GM23338 (cell line): ENCODE measurements around the gene HCN1. TPM values are rescaled to one million over a fixed set of nuclear protein-coding genes. Genes with fewer than 3 reads are reported as not detected.

ENCODE experiments used
- ATAC-seq: fragments of 200-7000 bp; cut with Tn5 transposase; 3 replicates; pipeline ENCODE4 v1.9.1; 2020
- DNase-seq: peaks from one replicate; pipeline ENCODE4 v3.0.0-alpha.2; 2015; ENCODE audit warnings: low spot score
- H2AFZ ChIP-seq: fragments of 200-600 bp; sonication (generic); 2 replicates; pipeline ENCODE4 v1.8.0; 2016; ENCODE audit warnings: antibody characterized with exemption, mild to moderate bottlenecking, moderate library complexity
- H3F3A ChIP-seq: fragments of 200-600 bp; sonication (generic); replicated peaks from 2 replicates; pipeline ENCODE4 v1.8.0; 2017; ENCODE audit warnings: antibody characterized with exemption, mixed run types, low read depth
- H3K27ac ChIP-seq: fragments of 200-600 bp; sonication (generic); 2 replicates; pipeline ENCODE4 v1.6.1; 2016; ENCODE audit warnings: low read depth
- H3K27me3 ChIP-seq: fragments of 200-600 bp; sonication (generic); 2 replicates; pipeline ENCODE4 v1.8.0; 2016; ENCODE audit warnings: mild to moderate bottlenecking, mixed run types, moderate library complexity; ENCODE audit not compliant: insufficient read depth
- H3K36me3 ChIP-seq: fragments of 200-600 bp; sonication (generic); 2 replicates; pipeline ENCODE4 v1.8.0; 2016; ENCODE audit warnings: mild to moderate bottlenecking; ENCODE audit not compliant: insufficient read depth
- H3K4me1 ChIP-seq: fragments of 200-600 bp; sonication (generic); 2 replicates; pipeline ENCODE4 v1.8.0; 2016; ENCODE audit warnings: mild to moderate bottlenecking, moderate library complexity; ENCODE audit not compliant: insufficient read depth
- H3K4me2 ChIP-seq: fragments of 200-600 bp; sonication (generic); 2 replicates; pipeline ENCODE4 v1.7.1; 2017; ENCODE audit warnings: mixed run types
- H3K4me3 ChIP-seq: fragments of 200-600 bp; sonication (generic); 2 replicates; pipeline ENCODE4 v1.6.1; 2016; ENCODE audit warnings: mixed run types
- H3K79me2 ChIP-seq: fragments of 200-600 bp; sonication (generic); replicated peaks from 2 replicates; pipeline ENCODE4 v1.8.0; 2017; ENCODE audit warnings: mild to moderate bottlenecking; ENCODE audit not compliant: insufficient read depth
- H3K9me2 ChIP-seq: fragments of 200-600 bp; sonication (generic); 2 replicates; pipeline ENCODE4 v1.8.0; 2017; ENCODE audit not compliant: insufficient read depth
- H4K20me1 ChIP-seq: fragments of 200-600 bp; sonication (generic); replicated peaks from 2 replicates; pipeline ENCODE4 v1.8.0; 2017; ENCODE audit warnings: mild to moderate bottlenecking; ENCODE audit not compliant: insufficient read depth
- H3K27ac Mint-ChIP-seq: 2 replicates; pipeline ENCODE4 v1.8.0; 2020; ENCODE audit warnings: inconsistent platforms, mild to moderate bottlenecking, moderate library complexity, mixed read lengths
- H3K27me3 Mint-ChIP-seq: 3 replicates; pipeline ENCODE4 v1.8.0; 2022; ENCODE audit warnings: low read depth, mild to moderate bottlenecking, moderate library complexity, mixed read lengths, inconsistent platforms; ENCODE audit not compliant: insufficient read depth, poor library complexity
- H3K36me3 Mint-ChIP-seq: 3 replicates; pipeline ENCODE4 v1.8.0; 2021; ENCODE audit warnings: low read depth, mild to moderate bottlenecking, inconsistent platforms, moderate library complexity, mixed read lengths
- H3K4me1 Mint-ChIP-seq: 3 replicates; pipeline ENCODE4 v1.8.0; 2020; ENCODE audit warnings: mild to moderate bottlenecking, inconsistent platforms, mixed read lengths
- H3K4me3 Mint-ChIP-seq: 3 replicates; pipeline ENCODE4 v1.8.0; 2021; ENCODE audit warnings: moderate library complexity, mild to moderate bottlenecking, inconsistent platforms, mixed read lengths
- H3K9me3 Mint-ChIP-seq: 3 replicates; pipeline ENCODE4 v1.8.0; 2020; ENCODE audit warnings: moderate library complexity, mild to moderate bottlenecking, inconsistent platforms, mixed read lengths
- EZH2 ChIP-seq: fragments of 200-600 bp; sonication (generic); IDR thresholded peaks from one replicate; pipeline ENCODE4 v1.8.0; 2017; ENCODE audit warnings: antibody characterized with exemption, mild to moderate bottlenecking, low read depth; ENCODE audit not compliant: unreplicated experiment
- EZH2phosphoT487 ChIP-seq: fragments of 200-600 bp; sonication (generic); IDR thresholded peaks from one replicate; pipeline ENCODE4 v1.8.1; 2018; ENCODE audit warnings: antibody characterized with exemption; ENCODE audit not compliant: unreplicated experiment
- JUNB ChIP-seq: IDR thresholded peaks from one replicate; pipeline ENCODE4 v1.6.1; 2016; ENCODE audit warnings: antibody characterized with exemption; ENCODE audit not compliant: unreplicated experiment
- POLR2AphosphoS5 ChIP-seq: IDR thresholded peaks from 2 replicates; pipeline ENCODE4 v1.6.1; 2016; ENCODE audit warnings: antibody characterized with exemption, low read depth
- ZNF114 ChIP-seq: fragments of 250-450 bp; sonication (Bioruptor Pico); IDR thresholded peaks from 2 replicates; pipeline ENCODE4 v1.5.0; 2020; ENCODE audit warnings: mild to moderate bottlenecking, moderate library complexity
- ZNF331 ChIP-seq: fragments of 250-450 bp; sonication (Bioruptor Pico); IDR thresholded peaks from 2 replicates; pipeline ENCODE4 v1.5.0; 2020; ENCODE audit warnings: low read depth, mild to moderate bottlenecking, moderate library complexity
- polyA plus RNA-seq: library from polyadenylated mRNA; unstranded; fragments of >200 nt; fragmentation: Nextera tagmentation; extraction: Ambion mirVana; gene quantifications from 2 replicates; pipeline ENCODE4 v1.2.1, GENCODE V29; 2016
- total RNA-seq: library from RNA; depleted of rRNA; stranded (reverse); fragments of >200 nt; shearing (Covaris generic); gene quantifications from 2 replicates; pipeline ENCODE4 v1.2.3, GENCODE V29; 2014
- TF ChIP-seq, protein P1 (sequence below): fragments of 250-450 bp; sonication (Bioruptor Pico); IDR thresholded peaks from 2 replicates; pipeline ENCODE4 v1.5.0; 2020; ENCODE audit warnings: mild to moderate bottlenecking, moderate library complexity
- TF ChIP-seq, protein P2 (sequence below): IDR thresholded peaks from one replicate; pipeline ENCODE4 v1.6.1; 2018; ENCODE audit warnings: antibody characterized with exemption; ENCODE audit not compliant: unreplicated experiment
- TF ChIP-seq, protein P3 (sequence below): IDR thresholded peaks from 2 replicates; pipeline ENCODE4 v1.6.1; 2016; ENCODE audit warnings: antibody characterized with exemption

The HCN1 gene
- total and polyA plus RNA-seq, 2 experiments from 2014 or later: 2.8 to 6.9 TPM

DNA sequence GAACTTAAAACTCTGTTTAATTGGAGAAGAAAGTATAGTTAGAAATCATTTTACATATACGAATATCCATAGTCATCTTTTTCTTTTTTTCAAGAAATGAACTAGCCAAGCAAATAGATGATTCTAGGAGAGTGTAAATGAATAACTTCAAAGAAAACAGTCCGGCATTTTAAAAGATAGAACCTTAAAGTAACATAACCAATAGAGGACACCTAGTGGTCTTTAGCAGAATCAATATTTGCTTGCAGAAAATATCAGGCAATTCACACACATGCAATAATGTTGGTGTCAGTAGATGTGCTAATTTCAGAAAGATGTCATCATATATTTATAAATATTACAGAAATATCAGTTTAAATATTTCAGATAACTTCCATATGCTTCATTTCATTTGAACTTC is 57.1 kb downstream of the HCN1 start (continued):
- TF ChIP-seq, protein P1, sequence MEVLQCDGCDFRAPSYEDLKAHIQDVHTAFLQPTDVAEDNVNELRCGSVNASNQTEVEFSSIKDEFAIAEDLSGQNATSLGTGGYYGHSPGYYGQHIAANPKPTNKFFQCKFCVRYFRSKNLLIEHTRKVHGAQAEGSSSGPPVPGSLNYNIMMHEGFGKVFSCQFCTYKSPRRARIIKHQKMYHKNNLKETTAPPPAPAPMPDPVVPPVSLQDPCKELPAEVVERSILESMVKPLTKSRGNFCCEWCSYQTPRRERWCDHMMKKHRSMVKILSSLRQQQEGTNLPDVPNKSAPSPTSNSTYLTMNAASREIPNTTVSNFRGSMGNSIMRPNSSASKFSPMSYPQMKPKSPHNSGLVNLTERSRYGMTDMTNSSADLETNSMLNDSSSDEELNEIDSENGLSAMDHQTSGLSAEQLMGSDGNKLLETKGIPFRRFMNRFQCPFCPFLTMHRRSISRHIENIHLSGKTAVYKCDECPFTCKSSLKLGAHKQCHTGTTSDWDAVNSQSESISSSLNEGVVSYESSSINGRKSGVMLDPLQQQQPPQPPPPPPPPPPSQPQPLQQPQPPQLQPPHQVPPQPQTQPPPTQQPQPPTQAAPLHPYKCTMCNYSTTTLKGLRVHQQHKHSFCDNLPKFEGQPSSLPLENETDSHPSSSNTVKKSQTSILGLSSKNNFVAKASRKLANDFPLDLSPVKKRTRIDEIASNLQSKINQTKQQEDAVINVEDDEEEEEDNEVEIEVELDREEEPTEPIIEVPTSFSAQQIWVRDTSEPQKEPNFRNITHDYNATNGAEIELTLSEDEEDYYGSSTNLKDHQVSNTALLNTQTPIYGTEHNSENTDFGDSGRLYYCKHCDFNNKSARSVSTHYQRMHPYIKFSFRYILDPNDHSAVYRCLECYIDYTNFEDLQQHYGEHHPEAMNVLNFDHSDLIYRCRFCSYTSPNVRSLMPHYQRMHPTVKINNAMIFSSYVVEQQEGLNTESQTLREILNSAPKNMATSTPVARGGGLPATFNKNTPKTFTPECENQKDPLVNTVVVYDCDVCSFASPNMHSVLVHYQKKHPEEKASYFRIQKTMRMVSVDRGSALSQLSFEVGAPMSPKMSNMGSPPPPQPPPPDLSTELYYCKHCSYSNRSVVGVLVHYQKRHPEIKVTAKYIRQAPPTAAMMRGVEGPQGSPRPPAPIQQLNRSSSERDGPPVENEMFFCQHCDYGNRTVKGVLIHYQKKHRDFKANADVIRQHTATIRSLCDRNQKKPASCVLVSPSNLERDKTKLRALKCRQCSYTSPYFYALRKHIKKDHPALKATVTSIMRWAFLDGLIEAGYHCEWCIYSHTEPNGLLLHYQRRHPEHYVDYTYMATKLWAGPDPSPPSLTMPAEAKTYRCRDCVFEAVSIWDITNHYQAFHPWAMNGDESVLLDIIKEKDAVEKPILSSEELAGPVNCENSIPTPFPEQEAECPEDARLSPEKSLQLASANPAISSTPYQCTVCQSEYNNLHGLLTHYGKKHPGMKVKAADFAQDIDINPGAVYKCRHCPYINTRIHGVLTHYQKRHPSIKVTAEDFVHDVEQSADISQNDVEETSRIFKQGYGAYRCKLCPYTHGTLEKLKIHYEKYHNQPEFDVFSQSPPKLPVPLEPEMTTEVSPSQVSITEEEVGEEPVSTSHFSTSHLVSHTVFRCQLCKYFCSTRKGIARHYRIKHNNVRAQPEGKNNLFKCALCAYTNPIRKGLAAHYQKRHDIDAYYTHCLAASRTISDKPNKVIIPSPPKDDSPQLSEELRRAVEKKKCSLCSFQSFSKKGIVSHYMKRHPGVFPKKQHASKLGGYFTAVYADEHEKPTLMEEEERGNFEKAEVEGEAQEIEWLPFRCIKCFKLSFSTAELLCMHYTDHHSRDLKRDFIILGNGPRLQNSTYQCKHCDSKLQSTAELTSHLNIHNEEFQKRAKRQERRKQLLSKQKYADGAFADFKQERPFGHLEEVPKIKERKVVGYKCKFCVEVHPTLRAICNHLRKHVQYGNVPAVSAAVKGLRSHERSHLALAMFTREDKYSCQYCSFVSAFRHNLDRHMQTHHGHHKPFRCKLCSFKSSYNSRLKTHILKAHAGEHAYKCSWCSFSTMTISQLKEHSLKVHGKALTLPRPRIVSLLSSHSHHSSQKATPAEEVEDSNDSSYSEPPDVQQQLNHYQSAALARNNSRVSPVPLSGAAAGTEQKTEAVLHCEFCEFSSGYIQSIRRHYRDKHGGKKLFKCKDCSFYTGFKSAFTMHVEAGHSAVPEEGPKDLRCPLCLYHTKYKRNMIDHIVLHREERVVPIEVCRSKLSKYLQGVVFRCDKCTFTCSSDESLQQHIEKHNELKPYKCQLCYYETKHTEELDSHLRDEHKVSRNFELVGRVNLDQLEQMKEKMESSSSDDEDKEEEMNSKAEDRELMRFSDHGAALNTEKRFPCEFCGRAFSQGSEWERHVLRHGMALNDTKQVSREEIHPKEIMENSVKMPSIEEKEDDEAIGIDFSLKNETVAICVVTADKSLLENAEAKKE (CRISPR knock-in tag): no peak
- TF ChIP-seq JUNB: no peak

DNA sequence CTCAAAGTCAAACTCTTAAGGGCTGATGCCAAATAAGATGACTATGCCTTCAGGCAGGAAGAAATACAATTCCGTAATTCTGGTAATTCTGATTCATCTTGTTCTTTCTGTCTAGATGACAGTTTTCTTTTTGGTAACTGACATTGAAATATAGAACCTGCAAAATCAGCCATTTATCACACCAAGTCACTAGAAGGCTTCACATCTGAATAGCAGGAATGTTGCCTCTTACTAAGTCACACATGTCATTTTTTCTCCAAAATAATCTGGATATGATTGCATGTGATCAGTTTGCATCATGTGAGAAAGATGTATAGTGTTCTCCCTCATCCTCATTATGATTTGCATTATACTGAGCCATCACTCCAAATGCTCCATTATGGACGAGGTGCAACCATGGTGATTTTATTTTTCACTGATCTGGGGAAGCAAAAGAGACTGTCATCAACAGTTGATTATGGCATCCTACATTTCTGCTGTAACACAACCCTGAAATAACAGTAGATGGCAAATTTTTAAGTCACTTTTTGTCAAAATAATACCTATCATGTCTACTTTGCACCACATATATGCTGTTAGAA is 69.0 kb downstream of the HCN1 start:
- Mint-ChIP-seq H3K27me3 (peaks cover 2% of the 10 kb centered on the region), H3K9me3 (no peaks in the 10 kb centered on the region), H3K4me1 (peaks cover 10% of the 10 kb centered on the region; the same call in 2 of the 3 replicates), H3K4me3 (no peak overlapping the region), H3K36me3 (no peaks in the 10 kb centered on the region), H3K27ac (no peak overlapping the region)
- no peaks in the 10 kb centered on the region for H4K20me1 ChIP-seq
- H3K4me3 ChIP-seq: no peak overlapping the region
- TF ChIP-seq ZNF331 (CRISPR knock-in tag): no peak
- no peak for TF ChIP-seq JUNB
- no peak for TF ChIP-seq EZH2phosphoT487
- TF ChIP-seq, protein P2, sequence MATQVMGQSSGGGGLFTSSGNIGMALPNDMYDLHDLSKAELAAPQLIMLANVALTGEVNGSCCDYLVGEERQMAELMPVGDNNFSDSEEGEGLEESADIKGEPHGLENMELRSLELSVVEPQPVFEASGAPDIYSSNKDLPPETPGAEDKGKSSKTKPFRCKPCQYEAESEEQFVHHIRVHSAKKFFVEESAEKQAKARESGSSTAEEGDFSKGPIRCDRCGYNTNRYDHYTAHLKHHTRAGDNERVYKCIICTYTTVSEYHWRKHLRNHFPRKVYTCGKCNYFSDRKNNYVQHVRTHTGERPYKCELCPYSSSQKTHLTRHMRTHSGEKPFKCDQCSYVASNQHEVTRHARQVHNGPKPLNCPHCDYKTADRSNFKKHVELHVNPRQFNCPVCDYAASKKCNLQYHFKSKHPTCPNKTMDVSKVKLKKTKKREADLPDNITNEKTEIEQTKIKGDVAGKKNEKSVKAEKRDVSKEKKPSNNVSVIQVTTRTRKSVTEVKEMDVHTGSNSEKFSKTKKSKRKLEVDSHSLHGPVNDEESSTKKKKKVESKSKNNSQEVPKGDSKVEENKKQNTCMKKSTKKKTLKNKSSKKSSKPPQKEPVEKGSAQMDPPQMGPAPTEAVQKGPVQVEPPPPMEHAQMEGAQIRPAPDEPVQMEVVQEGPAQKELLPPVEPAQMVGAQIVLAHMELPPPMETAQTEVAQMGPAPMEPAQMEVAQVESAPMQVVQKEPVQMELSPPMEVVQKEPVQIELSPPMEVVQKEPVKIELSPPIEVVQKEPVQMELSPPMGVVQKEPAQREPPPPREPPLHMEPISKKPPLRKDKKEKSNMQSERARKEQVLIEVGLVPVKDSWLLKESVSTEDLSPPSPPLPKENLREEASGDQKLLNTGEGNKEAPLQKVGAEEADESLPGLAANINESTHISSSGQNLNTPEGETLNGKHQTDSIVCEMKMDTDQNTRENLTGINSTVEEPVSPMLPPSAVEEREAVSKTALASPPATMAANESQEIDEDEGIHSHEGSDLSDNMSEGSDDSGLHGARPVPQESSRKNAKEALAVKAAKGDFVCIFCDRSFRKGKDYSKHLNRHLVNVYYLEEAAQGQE: no peak
- TF ChIP-seq POLR2AphosphoS5: no peak
- TF ChIP-seq, protein P3, sequence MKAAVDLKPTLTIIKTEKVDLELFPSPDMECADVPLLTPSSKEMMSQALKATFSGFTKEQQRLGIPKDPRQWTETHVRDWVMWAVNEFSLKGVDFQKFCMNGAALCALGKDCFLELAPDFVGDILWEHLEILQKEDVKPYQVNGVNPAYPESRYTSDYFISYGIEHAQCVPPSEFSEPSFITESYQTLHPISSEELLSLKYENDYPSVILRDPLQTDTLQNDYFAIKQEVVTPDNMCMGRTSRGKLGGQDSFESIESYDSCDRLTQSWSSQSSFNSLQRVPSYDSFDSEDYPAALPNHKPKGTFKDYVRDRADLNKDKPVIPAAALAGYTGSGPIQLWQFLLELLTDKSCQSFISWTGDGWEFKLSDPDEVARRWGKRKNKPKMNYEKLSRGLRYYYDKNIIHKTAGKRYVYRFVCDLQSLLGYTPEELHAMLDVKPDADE: no peak
- TF ChIP-seq EZH2: no peak
- TF ChIP-seq ZNF114 (CRISPR knock-in tag): no peak
- DNase-seq (no peak), ATAC-seq (no peak)
- no peaks in the 10 kb centered on the region; the same call in 1 of the 2 replicates for H3K9me2 ChIP-seq
- no peaks in the 10 kb centered on the region for H3F3A ChIP-seq
- no peaks in the 10 kb centered on the region; the same call in 1 of the 2 replicates for H3K4me1 ChIP-seq
- no peak overlapping the region for H3K27ac ChIP-seq
- no peak overlapping the region for H3K4me2 ChIP-seq
- H3K36me3 ChIP-seq: no peaks in the 10 kb centered on the region
- H3K27me3 ChIP-seq: no peaks in the 10 kb centered on the region
- no peaks in the 10 kb centered on the region for H3K79me2 ChIP-seq
- no peak overlapping the region for H2AFZ ChIP-seq
